ENCODE data around the gene TAF13. TPM values are rescaled to one million over a fixed set of nuclear protein-coding genes. Genes with fewer than 3 reads are reported as not detected.
"Not testable (repeated sequence)": the region's sequence is repeated elsewhere in the genome, so short reads cannot be mapped to it uniquely, and the experiment has no call there.

Gene TAF13
- total and polyA plus RNA-seq, 5 experiments from 2014 or later = 1.5 to 11.6 (median 1.7) TPM

DNA sequence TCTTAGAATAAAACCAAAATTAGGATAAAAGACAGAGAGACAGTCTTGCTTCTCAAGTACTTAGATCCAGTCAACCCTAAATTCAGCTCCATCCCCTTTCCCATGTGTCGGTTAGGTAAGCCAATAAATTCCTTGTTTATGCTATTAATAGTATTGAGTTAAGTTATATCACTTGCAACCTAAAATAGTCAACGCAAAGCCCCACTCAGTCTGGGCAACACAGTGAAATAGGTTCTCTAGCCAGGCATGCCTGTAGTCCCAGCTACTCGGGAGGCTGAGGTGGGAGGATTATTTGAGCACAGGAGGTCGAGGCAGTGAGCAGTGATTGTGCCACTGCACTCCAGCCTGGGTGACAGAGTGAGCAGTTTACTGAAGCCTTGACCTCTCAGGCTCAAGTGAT is 14.6 kb downstream of the TAF13 start:
- peaks cover 0 to 34% (median 12%) of the 10 kb centered on the region in 3 donors for H3K36me3 Mint-ChIP-seq
- no peak overlapping the region for H3K27ac Mint-ChIP-seq
- no peaks in the 10 kb centered on the region for H3K9me3 Mint-ChIP-seq
- DNase-seq = no peak
- no peaks in the 10 kb centered on the region for H3K4me1 Mint-ChIP-seq
- no peaks in the 10 kb centered on the region for H3K27me3 Mint-ChIP-seq
- no peak overlapping the region for H3K4me3 Mint-ChIP-seq
- POLR2A ChIA-PET = no interaction called here
- no peak for ATAC-seq

DNA sequence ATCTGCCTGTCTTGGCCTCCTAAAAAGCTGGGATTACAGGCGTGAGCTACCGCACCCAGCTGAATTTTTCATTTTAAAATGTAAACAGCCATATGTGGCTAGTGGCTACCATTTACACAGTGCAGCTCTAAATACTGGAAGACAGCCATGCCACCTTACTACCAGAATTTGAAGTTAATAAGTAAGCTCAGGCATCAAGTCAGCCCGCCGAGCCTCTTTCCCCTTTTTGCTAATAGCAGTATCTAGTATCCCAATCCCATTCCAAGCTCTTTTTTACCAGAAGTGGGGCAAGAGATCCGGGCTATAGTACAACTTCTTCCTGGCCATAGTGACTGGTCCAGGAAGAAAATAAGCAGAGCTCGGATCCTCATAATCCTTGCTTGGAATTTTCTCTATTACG is 15.1 kb downstream of the TAF13 start:
- ATAC-seq (no peak), DNase-seq (no peak)
- H3K27ac Mint-ChIP-seq = no peak overlapping the region
- no peaks in the 10 kb centered on the region for H3K9me3 Mint-ChIP-seq
- H3K4me1 Mint-ChIP-seq = no peaks in the 10 kb centered on the region
- no peak overlapping the region for H3K4me3 Mint-ChIP-seq
- POLR2A ChIA-PET = no interaction called here
- no peaks in the 10 kb centered on the region for H3K27me3 Mint-ChIP-seq
- H3K36me3 Mint-ChIP-seq = peaks cover 0 to 32% (median 12%) of the 10 kb centered on the region in 3 donors

DNA sequence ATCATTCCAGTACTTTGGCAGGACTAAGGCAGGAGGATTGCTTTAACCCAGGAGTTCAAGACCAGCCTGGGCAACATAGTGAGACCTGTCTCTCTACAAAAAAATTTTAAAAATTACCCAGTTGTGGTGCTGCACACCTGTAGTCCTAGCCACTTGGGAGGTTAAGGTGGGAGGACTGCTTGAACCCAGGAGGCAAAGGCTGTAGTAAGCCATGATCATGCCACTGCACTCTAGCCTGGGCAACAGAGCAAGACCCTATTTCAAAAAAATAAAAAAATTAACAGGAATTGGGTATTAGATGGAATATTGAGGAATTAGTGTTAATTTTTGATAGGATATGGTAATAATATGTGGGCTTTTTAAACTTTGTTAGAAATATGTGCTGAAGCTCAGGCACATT is 16.8 kb downstream of the TAF13 start:
- H3K36me3 Mint-ChIP-seq = peaks cover 0 to 16% (median 7%) of the 10 kb centered on the region in 3 donors
- DNase-seq = no peak
- no peaks in the 10 kb centered on the region for H3K9me3 Mint-ChIP-seq
- no peak for ATAC-seq
- H3K4me3 Mint-ChIP-seq = no peak overlapping the region
- H3K4me1 Mint-ChIP-seq = no peaks in the 10 kb centered on the region
- POLR2A ChIA-PET = no interaction called here
- no peaks in the 10 kb centered on the region for H3K27me3 Mint-ChIP-seq
- H3K27ac Mint-ChIP-seq = no peak overlapping the region

DNA sequence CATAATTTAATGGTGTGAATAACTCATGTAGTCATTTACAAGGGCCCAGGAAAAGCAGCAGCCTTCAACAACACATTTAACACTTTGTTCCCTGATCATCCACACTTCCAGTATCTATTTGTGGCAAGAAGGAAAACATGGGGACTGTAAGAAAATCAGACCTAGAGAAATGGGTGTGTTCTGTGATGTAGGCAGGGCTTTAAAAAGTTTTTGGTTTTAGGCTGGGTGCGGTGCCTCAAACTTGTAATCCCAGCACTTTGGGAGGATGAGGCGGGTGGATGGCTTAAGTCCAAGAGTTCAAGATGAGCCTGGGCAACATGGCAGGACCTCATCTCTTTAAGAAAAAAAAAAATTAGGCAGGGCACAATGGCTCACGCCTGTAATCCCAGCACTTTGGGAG is 19.7 kb downstream of the TAF13 start:
- POLR2A ChIA-PET = no interaction called here
- ATAC-seq = no peak
- H3K4me1 Mint-ChIP-seq = no peaks in the 10 kb centered on the region
- H3K36me3 Mint-ChIP-seq = no peaks in the 10 kb centered on the region
- no peak overlapping the region for H3K27ac Mint-ChIP-seq
- H3K4me3 Mint-ChIP-seq = no peak overlapping the region
- no peak for DNase-seq
- no peaks in the 10 kb centered on the region for H3K27me3 Mint-ChIP-seq
- H3K9me3 Mint-ChIP-seq = peaks cover 0 to 3% (median 0%) of the 10 kb centered on the region in 9 donors

DNA sequence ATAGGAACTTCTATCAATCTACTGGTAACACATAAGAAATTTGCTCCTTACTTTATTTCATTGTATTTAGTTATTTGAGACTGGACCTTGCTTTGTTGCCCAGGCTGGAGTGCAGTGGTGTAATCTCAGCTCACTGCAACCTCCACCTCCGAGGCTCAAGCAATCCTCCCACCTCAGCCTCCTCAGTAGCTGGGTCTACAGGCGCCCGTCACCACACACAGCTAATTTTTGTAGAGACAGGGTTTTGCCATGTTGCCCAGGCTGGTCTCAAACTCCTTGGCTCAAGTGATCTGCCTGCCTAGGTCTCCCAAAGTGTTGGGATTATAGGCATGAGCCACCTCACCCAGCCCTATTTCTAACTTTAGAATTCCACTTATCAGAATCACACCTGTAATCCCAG is 23.7 kb downstream of the TAF13 start:
- H3K4me1 Mint-ChIP-seq, H3K4me3 Mint-ChIP-seq: not testable (repeated sequence)

DNA sequence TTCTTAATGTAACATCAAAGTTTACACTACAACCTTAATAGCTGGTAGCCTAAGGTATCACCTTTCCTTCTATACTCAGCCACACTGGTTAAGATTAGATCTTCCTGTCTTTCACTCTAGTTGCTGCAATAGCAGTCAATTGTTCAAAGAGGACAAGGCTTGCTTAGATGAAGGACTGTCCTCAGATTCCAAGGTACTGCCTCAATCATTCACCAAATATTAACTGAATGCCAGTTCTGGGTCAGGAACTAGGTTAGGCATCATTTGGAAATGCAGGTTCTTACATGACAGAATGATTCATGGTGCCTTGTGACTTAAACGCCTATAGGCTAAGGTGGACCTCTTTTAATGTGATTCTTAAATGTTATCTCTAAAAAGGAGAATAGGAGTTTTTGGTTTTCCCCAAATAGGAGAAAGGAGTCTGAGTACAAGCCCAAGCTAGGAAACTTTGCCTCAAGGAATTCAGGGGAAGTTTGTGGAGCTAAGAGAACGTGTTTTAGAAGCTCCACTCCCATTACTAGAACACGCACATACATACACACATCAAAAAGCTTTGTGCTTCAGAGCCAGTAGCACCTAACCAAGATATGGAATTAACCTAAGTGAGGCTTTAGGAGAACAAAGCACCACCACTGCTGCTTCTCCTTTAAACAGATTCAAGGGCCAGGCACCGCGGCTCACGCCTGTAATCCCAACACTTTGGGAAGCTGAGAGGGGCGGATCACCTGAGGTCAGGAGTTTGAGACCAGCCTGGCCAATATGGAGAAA is 25.4 kb downstream of the TAF13 start:
- ATAC-seq = no peak
- no peak overlapping the region for H3K4me3 Mint-ChIP-seq
- peaks cover 0 to 3% (median 0%) of the 10 kb centered on the region in 9 donors for H3K9me3 Mint-ChIP-seq
- no peaks in the 10 kb centered on the region for H3K4me1 Mint-ChIP-seq
- no peak overlapping the region for H3K27ac Mint-ChIP-seq
- peaks cover 0 to 16% (median 4%) of the 10 kb centered on the region in 5 donors for H3K27me3 Mint-ChIP-seq
- POLR2A ChIA-PET = no interaction called here
- no peaks in the 10 kb centered on the region for H3K36me3 Mint-ChIP-seq
- DNase-seq = no peak

More for the DNA sequence above, 23.7 kb downstream of the TAF13 start:
- H3K9me3 Mint-ChIP-seq, ATAC-seq, POLR2A ChIA-PET, H3K27ac Mint-ChIP-seq, H3K36me3 Mint-ChIP-seq, DNase-seq: not testable (repeated sequence)
- peaks cover 0 to 13% (median 2%) of the 10 kb centered on the region in 5 donors for H3K27me3 Mint-ChIP-seq

DNA sequence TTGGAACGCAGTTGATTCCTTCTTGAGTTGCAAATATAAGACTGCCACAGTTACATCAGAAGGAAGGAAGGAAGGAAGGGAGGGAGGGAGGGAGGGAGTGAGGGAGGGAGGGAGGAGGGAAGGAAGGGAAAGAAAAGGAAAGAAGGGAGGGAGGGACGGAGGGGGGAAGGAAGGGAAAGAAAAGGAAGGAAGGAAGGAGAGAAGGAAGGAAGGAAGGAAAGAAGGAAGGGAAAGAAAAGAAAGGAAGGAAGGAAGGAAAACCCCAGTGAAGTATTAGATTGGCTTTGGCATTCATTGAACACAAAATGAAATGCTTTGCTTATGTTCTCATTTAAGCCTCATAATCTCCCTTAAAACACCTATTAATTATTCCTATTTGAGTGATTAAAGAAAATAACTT is 27.5 kb downstream of the TAF13 start:
- ATAC-seq (no peak), DNase-seq (no peak)
- Mint-ChIP-seq H3K9me3 (peaks cover 0 to 3% (median 0%) of the 10 kb centered on the region in 9 donors), H3K4me1 (peaks cover 0 to 1% (median 0%) of the 10 kb centered on the region in 4 donors), H3K36me3 (no peaks in the 10 kb centered on the region), H3K27ac (no peak overlapping the region), H3K4me3 (no peak overlapping the region), H3K27me3 (peaks cover 0 to 16% (median 4%) of the 10 kb centered on the region in 5 donors)
- POLR2A ChIA-PET = no interaction called here

DNA sequence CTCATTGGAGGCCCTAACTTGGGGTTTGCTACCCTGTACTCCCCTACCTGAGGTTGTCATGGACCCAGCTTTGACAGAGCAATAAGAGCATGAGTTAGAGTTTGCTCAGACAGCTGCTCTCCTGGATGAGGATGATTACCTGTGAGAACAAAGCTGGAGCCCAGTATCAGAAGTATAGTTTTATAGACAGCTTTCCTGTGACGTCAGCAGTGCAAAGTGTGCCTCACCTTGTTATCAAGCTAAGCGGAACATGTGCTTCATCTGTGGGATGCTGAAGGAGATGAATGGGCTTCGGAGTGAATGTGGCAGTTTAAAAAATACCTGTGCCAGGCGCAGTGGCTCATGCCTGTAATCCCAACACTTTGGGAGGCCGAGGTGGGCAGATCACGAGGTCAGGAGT is 28.5 kb downstream of the TAF13 start:
- Mint-ChIP-seq H3K27ac (no peak overlapping the region), H3K9me3 (no peaks in the 10 kb centered on the region)
- no peak for ATAC-seq

DNA sequence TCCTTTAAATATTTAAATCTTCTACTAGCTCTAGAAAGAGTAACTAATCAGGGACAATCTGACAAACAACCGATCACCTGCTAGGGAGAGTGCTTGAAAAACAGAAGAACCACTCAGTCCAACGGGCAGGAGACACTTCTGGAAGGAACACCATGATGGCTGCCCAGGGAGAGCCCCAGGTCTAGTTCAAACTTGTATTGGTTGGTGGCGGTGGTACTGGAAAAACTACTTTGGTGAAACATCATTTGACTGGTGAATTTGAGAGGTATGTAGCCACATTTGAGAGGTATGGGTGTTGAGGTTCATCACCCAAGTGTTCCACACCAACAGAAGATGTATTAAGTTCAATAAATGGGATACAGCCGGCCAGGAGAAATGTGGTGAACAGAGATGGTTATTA is 29.1 kb downstream of the TAF13 start:
- peak overlapping the region in 1 of 10 donors; percentile 21 for H3K27ac Mint-ChIP-seq
- ATAC-seq = no peak

More for the DNA sequence above, 28.5 kb downstream of the TAF13 start:
- DNase-seq = no peak
- Mint-ChIP-seq H3K27me3 (peaks cover 0 to 16% (median 4%) of the 10 kb centered on the region in 5 donors), H3K36me3 (no peaks in the 10 kb centered on the region), H3K4me1 (peaks cover 0 to 4% (median 2%) of the 10 kb centered on the region in 4 donors), H3K4me3 (no peak overlapping the region)
- POLR2A ChIA-PET = no interaction called here

DNA sequence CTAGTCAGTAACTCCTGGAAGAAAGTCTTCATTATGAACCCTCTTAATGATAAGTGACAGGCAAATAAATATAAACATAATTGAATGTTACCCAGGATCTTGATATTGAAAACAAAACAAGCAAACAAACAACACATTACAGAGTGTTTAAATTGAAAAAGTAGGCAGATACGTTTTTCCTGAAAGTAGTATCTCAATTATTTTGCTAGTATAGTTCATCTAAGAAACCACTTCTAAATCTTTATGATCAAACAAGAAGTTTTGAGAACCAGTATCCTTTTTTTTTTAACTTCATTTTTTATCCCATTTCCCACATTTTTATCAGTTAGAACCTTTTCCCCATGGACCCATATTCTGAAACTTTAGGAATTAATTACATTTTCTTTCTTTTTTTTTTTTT is 30.2 kb downstream of the TAF13 start:
- no peaks in the 10 kb centered on the region for H3K9me3 Mint-ChIP-seq
- H3K27me3 Mint-ChIP-seq = peaks cover 0 to 14% (median 4%) of the 10 kb centered on the region in 5 donors
- H3K4me1 Mint-ChIP-seq = peaks cover 2 to 9% (median 8%) of the 10 kb centered on the region in 4 donors
- ATAC-seq (no peak), DNase-seq (no peak)
- H3K36me3 Mint-ChIP-seq = no peaks in the 10 kb centered on the region
- POLR2A ChIA-PET = no interaction called here
- H3K27ac Mint-ChIP-seq = no peak overlapping the region
- H3K4me3 Mint-ChIP-seq = no peak overlapping the region

More for the DNA sequence above, 29.1 kb downstream of the TAF13 start:
- Mint-ChIP-seq H3K36me3 (no peaks in the 10 kb centered on the region), H3K4me1 (peaks cover 0 to 5% (median 2%) of the 10 kb centered on the region in 4 donors), H3K27me3 (peaks cover 0 to 16% (median 4%) of the 10 kb centered on the region in 5 donors), H3K9me3 (no peaks in the 10 kb centered on the region), H3K4me3 (no peak overlapping the region)
- POLR2A ChIA-PET = no interaction called here
- DNase-seq = no peak

DNA sequence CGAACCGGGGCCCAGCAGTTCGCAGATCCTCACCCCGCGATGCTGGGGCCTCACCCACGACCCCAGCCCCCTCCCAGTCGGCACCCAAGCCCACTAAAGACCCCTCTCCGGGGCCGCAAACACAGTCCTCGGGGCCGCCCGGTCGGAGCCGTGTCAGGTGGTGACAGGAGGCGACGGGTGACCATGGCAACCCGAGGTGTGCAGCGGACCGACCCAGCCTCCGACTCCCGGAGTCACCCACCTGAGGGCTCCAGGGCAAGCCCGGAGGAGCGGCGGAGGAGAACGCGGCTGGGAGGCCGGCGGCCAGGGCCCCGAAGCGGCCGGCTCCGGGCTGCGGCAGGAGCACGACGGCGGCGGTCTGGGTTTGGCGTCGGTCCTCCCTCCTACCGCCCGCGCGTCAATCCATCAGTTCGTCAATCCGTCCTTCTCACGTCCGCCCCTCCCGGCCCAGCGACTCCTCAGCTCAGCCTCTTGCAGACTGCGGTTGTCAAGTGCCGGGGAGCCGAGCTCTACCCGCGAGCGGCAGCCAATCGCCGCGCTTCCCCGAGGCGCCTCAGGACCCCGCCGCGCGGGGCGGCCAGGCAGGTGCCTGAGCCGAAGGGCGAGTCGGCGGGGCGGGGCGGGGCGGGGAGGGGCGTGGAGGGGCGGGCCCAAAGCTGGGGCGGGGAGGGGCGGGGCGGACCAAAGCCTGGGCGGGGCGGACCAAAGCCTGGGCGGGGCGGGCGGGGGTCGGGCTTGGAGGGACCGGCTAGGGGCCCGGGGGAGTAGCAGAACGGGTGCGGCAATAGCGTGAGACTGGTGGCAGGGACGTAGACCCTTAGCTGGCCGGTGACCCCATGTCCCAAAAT is 34.0 kb downstream of the TAF13 start, which contains the start of gene WDR47:
Gene WDR47, minus strand, starts transcription at position 482 of the 848 bp plus-strand sequence. CDS start 18,590 bp downstream, outside the sequence.
- Mint-ChIP-seq H3K27me3 (peaks cover 0 to 6% (median 0%) of the 10 kb centered on the region in 5 donors), H3K4me3 (peak within 1 kb of the TSS; percentile 84 to 98 (median 94)), H3K4me1 (peaks cover 6 to 20% (median 14%) of the 10 kb centered on the region in 4 donors), H3K9me3 (no peaks in the 10 kb centered on the region), H3K27ac (peak within 1 kb of the TSS; percentile 80 to 97 (median 94)), H3K36me3 (no peaks in the 10 kb centered on the region)
- peak; percentile 95 to 96 for ATAC-seq
- peak; percentile 92 to 98 (median 96) for DNase-seq
- POLR2A ChIA-PET = interaction anchor here (0.6 to 1.7 kb wide), 10 partner anchors 26 to 536 kb away, joined by 3 to 34 read pairs (median 5); partner anchors contain the start of genes CLCC1, ELAPOR1, TAF13 and TMEM167B

DNA sequence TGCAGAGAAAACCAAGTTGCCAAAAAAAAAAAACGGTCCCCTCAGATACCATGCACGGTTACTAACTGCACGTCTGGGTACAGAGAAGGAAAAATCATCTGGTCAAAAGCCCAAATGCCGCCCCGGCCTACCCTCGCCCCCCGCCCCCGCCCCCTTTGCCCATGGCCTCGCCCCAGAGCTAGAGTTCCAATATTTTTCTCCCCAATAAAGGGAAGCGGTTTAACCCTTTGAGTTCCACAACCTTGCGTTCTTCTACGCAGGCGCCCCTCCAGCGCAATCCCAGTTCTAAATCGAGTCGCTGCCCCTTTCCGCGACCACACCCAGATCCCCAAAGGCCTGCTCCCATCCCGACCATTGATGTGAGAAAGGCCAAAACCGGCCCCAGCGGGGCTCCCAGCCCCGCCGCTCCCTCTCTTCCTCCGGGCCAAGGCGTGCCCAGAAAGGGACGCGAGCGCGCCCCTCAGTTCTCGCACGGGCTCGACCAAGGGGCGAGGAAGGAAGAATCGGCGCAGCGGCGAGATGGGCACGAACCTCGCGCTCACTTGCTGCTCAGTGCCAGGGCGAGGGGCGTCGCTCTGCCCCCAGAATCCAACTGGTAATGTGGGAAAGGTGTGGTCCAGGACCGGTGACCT is 34.7 kb downstream of the TAF13 start:
- Mint-ChIP-seq H3K27ac (peak overlapping the region; percentile 80 to 97 (median 90)), H3K27me3 (peaks cover 0 to 3% (median 0%) of the 10 kb centered on the region in 5 donors), H3K4me1 (peaks cover 6 to 20% (median 14%) of the 10 kb centered on the region in 4 donors), H3K4me3 (peak overlapping the region; percentile 84 to 98 (median 94)), H3K36me3 (no peaks in the 10 kb centered on the region), H3K9me3 (no peaks in the 10 kb centered on the region)
- peak in 4 of 10 donors; percentile 1 to 66 (median 33) for DNase-seq
- POLR2A ChIA-PET = interaction anchor here (0.8 to 1.7 kb wide), 7 partner anchors 13 to 143 kb away, joined by 3 to 34 read pairs (median 5); partner anchors contain the start of genes CLCC1 and TAF13
- peak; percentile 21 to 37 for ATAC-seq

All from naive thymus-derived CD8-positive, alpha-beta T cell (primary cell).